ENCODE results near the gene PEX10.

Gene PEX10

DNA sequence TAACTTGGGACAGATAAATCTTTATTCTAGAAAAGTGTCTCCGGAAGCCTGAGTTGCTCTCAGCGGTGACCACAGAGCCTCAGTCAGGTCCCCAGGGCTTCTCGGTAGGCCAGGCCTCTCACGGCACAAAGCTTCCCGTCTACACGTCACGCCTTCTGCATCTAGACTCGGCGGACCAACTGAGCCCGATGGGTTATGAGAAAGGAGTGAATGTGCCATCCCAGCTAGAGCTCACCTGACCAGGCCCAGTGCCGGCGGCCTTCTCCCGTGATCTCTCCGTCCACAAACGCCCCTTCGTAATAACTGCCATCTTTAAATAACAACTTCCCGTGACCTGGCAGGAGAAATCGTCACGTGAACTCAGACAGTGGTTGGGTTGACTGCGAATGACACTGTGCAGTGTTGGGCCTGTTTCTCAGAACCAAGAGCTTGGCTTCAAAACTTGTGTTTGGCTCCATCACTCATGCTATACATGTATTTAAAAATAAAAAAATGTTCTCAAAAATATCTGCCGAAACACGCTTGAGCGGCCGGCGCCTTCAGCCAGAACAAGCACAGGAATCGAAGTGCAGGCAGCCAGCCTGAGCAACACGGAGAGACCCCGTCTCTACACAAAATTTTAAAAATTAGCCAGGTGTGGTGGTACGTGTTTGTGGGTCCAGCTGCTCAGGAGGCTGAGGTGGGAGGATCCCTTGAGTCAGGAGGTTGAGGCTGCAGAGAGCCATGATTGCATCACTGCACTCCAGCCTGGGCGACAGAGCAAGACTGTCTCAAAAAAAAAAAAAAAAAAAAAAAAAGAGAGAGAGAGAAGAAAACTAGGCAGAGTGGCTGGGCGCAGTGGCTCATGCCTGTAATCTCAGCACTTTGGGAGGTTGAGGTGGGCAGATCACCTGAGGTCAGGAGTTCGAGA is 24.1 kb downstream of the PEX10 start:
- no peak for DNase-seq (ENCODE audit: low spot score)

- no peak for DNase-seq (ENCODE audit: low spot score)
Measured at GRCh38 chr1:2386636-2387611, 25.4 kb downstream of the PEX10 start.

GRCh38 chr1:2385606-2386280 is 26.6 kb downstream of the PEX10 start:
- no peak for DNase-seq (ENCODE audit: low spot score)

DNA sequence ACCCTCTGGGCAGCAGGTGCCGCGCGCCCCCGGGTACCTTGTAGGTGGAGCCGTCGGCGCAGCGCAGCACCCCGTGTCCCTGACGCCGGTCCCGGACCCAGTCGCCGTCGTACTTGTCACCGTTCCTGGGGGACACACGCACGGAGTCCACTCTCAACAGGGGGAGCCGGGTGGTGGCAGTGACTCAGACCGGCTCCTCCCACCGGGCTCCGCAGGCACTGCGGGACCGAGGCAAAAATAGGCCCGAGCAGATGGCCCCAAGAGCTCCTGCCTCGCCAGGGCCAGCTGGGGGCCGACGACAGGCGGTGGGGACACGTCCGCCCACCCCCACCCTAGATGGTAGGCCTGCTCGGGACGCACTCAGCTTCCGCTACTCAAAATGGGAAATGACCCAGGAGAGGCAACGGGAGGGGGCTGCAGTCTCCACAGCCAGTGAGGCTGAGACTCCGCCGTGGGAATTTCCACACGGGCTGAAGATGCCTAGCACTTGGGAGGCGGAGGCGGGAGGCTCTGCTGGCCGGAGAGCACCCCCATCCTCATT is 27.4 kb downstream of the PEX10 start:
- no peak for DNase-seq (ENCODE audit: low spot score)

GRCh38 chr1:2384130-2384860 is 28.1 kb downstream of the PEX10 start:
- no peak for DNase-seq (ENCODE audit: low spot score)

DNA sequence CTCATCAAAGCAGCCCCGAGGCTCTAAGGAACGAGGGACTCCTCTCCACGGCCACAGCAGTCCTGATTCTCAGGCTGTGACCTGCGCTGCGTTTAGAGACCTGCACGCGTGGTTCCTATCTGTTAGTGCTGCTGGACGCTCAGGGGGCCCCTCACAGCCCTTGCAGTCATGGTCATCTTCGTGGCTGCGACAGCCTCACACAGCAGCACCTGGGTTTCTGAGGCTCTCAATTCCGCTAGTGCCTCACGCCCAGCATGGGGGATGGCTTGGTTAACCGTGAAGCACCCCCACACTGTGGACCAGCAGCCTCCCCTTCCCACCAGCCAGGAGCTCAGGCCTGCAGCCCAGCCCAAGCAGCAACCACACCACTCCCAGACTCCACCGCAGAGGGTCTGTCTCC is 28.8 kb downstream of the PEX10 start:
- no peak for DNase-seq (ENCODE audit: low spot score)

- DNase-seq (ENCODE audit: low spot score): peak; percentile 12
Measured at GRCh38 chr1:2382621-2383361, 29.6 kb downstream of the PEX10 start.

DNA sequence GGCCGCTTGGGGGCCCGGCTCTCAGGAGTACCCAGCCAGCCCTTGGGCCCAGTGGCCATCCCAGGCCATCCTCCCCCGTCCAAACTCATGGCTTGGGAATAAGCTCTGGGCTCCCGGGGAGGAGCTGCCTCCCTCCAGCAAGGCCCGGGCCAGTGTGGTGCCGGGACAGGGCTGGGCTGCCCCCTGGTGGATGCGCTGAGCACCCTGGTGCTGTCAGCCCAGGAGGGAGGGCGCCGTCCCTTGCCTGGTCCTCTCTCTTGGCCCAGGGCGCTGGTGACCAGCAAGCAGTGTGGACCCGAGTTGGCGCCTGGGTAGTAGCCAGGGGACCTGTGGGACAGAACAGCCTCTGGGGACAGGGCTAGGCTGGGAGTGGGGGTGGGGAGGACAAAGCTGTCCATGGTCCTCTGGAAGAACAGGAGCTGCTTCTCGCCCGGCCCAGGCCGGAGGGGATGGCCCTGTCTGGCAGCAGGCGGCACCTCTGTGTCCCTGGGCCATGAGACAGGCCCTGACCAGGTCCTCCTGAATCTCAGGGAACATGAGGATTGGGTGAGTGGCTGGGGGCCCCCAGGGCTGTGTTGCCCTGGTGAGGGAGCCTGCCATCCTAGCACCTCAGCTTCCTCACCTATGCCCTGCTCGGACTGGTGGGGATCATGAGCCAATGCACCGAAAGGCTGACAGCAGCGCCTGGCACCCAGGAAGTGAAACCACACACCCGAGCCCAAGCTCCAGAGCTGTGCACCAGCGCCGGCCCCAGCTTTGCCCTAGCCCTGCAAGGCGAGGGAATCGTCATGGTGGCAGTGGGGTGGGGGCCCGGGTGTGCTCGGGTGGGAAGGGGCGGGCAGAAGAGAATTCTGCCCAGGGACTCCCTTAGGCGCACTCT is 30.4 kb downstream of the PEX10 start:
- DNase-seq (ENCODE audit: low spot score): peak; percentile 76

DNA sequence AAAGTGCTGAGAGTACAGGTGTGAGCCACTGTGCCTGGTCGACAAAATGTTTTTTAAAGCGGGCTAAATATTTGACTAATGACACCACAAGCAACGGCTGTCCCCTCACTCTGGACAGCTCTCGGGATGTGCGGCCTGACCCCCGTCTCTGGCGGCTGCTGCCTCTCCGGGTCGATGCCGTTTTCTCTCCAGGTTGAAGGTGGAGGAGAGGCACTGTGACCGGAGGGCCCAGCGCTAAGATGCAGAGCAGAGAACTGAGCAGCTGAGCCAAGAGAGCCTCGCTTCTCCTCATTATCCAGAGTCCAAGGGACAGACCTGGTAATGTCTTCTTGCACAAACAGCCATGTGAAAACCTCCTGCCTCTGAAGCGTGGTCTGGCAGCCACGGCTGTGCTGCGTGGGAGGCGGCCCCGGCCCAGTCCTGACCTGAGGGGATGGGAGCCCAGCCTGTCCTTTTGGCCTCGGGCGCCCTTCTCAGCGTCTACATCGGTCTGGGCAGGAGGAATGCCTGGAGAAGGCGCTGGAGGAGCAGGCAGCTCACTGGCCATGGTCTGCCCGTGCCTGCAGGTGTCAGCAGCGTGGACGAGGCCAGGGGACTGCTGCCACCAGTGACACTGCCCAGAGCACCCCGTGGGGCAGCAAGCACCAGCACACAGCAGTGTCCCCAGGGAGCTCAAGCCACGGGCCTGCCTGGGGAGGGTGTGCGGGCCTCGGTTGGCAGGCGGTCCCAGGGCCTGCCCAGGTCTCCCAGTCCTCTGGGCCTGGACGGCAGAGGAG is 31.4 kb downstream of the PEX10 start:
- no peak for DNase-seq (ENCODE audit: low spot score)

DNA sequence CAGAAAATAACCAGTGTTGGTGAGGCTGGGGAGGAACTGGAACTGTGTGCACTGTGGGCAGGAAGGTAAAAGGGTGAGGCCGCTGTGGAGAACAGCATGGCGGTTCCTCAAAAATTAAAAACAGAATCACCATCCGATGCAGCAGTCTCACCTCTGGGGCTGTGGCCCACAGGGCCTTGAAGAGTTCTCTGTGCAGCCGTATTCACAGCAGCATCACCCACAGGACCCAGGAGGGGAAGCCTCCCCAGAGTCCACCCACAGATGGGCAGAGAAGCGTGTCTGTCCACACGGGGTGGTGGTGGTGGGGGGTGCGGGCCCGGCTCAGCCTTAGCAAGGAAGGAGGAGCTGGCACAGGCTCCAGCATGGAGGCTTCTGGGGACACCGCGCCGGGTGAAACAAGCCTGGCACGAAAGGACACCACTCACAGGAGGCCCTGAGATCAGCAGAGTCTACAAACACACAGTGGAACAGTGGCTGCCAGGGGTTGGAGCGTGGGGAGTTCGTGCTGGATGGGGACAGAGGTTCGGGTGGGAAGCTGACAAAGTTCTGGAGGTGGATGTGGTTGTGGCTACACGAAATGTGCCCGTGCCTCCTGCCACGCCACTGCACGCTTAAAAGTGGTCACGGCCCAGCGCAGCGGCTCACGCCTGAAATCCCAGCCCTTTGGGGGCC is 32.5 kb downstream of the PEX10 start:
- no peak for DNase-seq (ENCODE audit: low spot score)

- DNase-seq (ENCODE audit: low spot score): no peak
Measured at GRCh38 chr1:2378956-2379732, 33.2 kb downstream of the PEX10 start.

GRCh38 chr1:2378441-2378851 is 33.9 kb downstream of the PEX10 start:
- DNase-seq (ENCODE audit: low spot score): no peak

DNA sequence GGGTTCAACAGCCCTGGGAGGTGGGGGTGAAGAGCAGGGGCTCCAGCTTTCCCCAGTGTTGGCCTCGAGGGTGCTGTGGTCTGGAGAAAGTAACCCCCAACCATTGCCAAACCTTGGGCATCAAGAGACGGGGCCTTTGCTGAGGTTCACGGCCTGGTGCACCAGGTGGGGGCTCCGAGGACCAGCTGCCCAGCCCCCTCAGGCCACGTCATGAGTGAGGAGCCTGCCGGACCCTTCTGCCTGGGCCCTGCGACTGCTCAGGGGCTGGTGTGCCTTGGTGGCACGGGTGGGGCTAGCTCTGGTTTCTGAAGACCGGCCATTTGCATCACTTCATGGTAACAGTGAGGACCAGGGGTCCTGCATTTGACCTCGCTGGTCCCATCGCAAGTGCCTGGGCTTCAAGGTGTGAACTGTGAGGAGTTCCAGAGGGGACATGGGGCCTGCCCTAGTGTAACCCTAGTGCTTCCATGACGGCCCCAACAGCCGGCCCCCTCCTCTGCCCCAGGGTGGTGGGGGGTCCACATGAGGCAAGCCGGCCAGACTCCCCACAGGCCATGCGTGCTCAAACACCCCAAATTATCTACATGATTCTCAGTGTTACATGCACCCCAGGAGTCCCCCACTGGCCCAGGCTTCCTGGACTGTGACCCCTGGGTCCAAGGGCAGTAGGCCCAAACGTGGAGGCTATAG is 34.5 kb downstream of the PEX10 start:
- no peak for DNase-seq (ENCODE audit: low spot score)

DNA sequence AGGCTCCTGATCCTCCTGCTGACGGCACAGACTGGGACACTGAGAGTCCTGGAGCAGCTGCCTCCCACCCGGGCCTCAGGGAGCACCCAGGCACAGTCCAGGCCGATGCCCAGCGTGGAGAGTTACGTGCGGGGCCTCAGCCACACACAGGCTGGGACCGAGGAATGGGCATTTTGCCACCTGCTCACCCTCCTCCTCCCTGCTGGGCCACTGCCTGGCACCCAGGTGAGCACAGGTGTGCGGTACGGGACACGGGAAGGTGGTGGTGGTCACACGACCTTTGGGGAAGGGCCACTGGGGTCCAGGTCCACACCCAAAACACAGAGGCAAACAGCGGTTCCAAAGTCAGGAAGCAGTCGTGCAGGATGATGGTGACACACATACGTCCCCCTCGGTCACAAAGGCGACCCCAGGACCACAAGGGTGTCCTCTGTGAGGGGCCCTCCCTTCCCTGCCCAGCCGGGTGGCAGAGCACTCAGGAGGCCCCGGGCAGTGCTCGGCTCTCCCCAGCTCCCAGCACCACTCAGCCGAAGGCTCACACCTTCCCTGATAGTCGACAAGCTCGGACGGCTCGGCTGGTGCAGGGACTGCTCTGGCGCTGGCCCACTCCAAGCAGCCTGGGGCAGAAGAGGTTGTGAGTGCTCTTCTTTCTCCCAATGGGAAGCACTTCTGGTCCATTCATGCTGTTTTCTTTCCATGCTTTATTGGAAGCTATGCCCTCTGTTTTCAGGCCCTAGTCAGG is 35.3 kb downstream of the PEX10 start:
- DNase-seq (ENCODE audit: low spot score): no peak

DNA sequence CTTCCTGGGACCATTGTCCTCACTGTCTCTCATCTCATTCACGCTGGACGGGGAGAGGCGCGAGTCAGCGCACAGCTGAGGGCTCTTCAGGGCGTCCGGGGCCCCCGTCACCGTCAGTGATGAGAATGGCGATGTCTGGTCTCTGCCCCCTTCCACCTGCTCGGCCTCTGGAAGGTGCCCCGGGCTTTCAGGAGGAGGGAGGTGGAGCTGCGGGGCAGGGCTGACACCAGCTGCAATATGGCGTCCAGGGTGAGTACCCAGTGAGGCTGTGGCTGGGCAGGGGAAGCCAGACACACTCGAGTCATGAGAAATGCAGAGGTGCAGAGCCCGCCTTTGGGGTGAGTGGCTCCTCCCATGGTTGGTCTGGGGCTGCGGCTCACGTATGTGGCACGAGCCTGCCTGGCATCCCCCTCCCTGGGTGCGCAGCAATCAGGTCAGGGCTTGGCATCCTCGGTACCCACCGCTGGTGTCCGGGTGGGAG is 36.1 kb downstream of the PEX10 start:
- no peak for DNase-seq (ENCODE audit: low spot score)

DNA sequence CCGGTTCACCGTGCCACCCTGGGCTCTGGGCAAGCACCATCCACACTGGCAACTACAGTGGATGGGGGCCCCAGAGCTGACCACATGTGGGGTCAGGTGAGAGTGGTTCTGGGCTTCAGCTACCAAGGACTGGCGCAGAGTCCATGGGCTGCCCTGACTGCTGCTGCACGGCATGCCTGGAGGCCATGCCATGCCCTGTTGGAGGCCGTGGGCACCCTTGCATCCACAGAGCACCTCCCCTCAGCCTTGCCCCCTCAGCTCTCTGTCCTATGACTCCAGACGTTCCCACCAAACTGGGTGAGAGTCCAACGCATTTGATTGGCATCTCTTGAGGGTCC is 36.5 kb downstream of the PEX10 start:
- DNase-seq (ENCODE audit: low spot score): no peak
